ENCODE measurements around the gene CAPZA2.

Gene CAPZA2

GRCh38 chr7:116953906-116954838, 91.8 kb downstream of the CAPZA2 start (continued):
- no peak for TF ChIP-seq TCF7L2 (IDR thresholded peaks at IDR 0.05; ENCODE audit: borderline replicate concordance, low read depth, low read length)
- peak; percentile 31; the same call in 1 of the 2 replicates for TF ChIP-seq ZFP69B (tag by site-specific recombination; IDR thresholded peaks at IDR 0.05)
- no peak; the same call in 1 of the 2 replicates for TF ChIP-seq ZNF513 (tag by site-specific recombination; IDR thresholded peaks at IDR 0.05)
- no peak for TF ChIP-seq ZNF37A (tag by site-specific recombination; IDR thresholded peaks at IDR 0.05)
- TF ChIP-seq ZBTB17 (tag by site-specific recombination; IDR thresholded peaks at IDR 0.05): peak; percentile 99
- peak; percentile 34; the same call in 1 of the 2 replicates for TF ChIP-seq ZNF629 (tag by site-specific recombination; IDR thresholded peaks at IDR 0.05)
- TF ChIP-seq ZBTB48 (tag by site-specific recombination; IDR thresholded peaks at IDR 0.05): peak; percentile 81
- no peak for TF ChIP-seq ZNF549 (tag by site-specific recombination; IDR thresholded peaks at IDR 0.05)
- TF ChIP-seq ZNF660 (tag by site-specific recombination; IDR thresholded peaks at IDR 0.05): 0 out of 2 replicates have a peak, but pooled peaks have one; percentile 29
- TF ChIP-seq GLIS2 (tag by site-specific recombination; IDR thresholded peaks at IDR 0.05): peak; percentile 65; the same call in 1 of the 2 replicates
- TF ChIP-seq HOXA7 (CRISPR knock-in tag; IDR thresholded peaks at IDR 0.05; ENCODE audit: borderline replicate concordance): no peak
- TF ChIP-seq KLF16 (tag by site-specific recombination; IDR thresholded peaks at IDR 0.05): no peak
- TF ChIP-seq KLF1 (tag by site-specific recombination; IDR thresholded peaks at IDR 0.05): no peak
- TF ChIP-seq ZNF146 (tag by site-specific recombination; IDR thresholded peaks at IDR 0.05): no peak
- no peak; the same call in 1 of the 2 replicates for TF ChIP-seq FEZF1 (tag by site-specific recombination; IDR thresholded peaks at IDR 0.05)
- peak; percentile 69 for TF ChIP-seq ZNF366 (tag by site-specific recombination; conservative IDR thresholded peaks at IDR 0.05)
- TF ChIP-seq ZNF704 (tag by site-specific recombination; IDR thresholded peaks at IDR 0.05): no peak
- no peak for TF ChIP-seq ZNF311 (tag by site-specific recombination; IDR thresholded peaks at IDR 0.05; ENCODE audit: borderline replicate concordance)
- no peak for TF ChIP-seq ZBTB6 (tag by site-specific recombination; IDR thresholded peaks at IDR 0.05)
- TF ChIP-seq ZNF529 (tag by site-specific recombination; IDR thresholded peaks at IDR 0.05; ENCODE audit: insufficient replicate concordance): no peak
- peak; percentile 20; the same call in 1 of the 2 replicates for TF ChIP-seq GLIS1 (tag by site-specific recombination; IDR thresholded peaks at IDR 0.05)
- no peak for TF ChIP-seq ZNF48 (tag by site-specific recombination; IDR thresholded peaks at IDR 0.05)
- no peak for TF ChIP-seq ZNF416 (tag by site-specific recombination; IDR thresholded peaks at IDR 0.05)
- TF ChIP-seq ZNF350 (tag by site-specific recombination; IDR thresholded peaks at IDR 0.05): no peak
- peak; percentile 72 for TF ChIP-seq WT1 (tag by site-specific recombination; IDR thresholded peaks at IDR 0.05)
- TF ChIP-seq ZFP41 (tag by site-specific recombination; IDR thresholded peaks at IDR 0.05; ENCODE audit: borderline replicate concordance): no peak
- no peak for TF ChIP-seq ZNF626 (tag by site-specific recombination; IDR thresholded peaks at IDR 0.05)
- peak; percentile 97 for TF ChIP-seq PRDM10 (tag by site-specific recombination; IDR thresholded peaks at IDR 0.05)
- no peak for TF ChIP-seq ZNF266 (tag by site-specific recombination; IDR thresholded peaks at IDR 0.05; ENCODE audit: low read depth)
- TF ChIP-seq ZBTB7A (tag by site-specific recombination; IDR thresholded peaks at IDR 0.05; ENCODE audit: low read depth): no peak
- peak; percentile 62 for TF ChIP-seq ZNF341 (tag by site-specific recombination; IDR thresholded peaks at IDR 0.05; ENCODE audit: low read depth)
- no peak for TF ChIP-seq OVOL3 (tag by site-specific recombination; IDR thresholded peaks at IDR 0.05)

Data from HEK293 (cell line).